Uterus (tissue), 4 donors: ENCODE measurements around the gene PSMD6. TPM values are rescaled to one million over a fixed set of nuclear protein-coding genes. Genes with fewer than 3 reads are reported as not detected.

Experiments
- DNase-seq, 2 donors: peaks; one replicate each; pipeline ENCODE4 v3.0.0-alpha.2; 2019 to 2020
- H3K27ac ChIP-seq, 2 donors: fragments of 200-600 bp; sonication (generic); 1 replicate in 1 of 2; 2 replicates in 1 of 2; pipeline ENCODE4 v1.5.1; 2016 to 2018
- H3K27me3 ChIP-seq, 2 donors: fragments of 200-600 bp; sonication (generic); one replicate each; pipeline ENCODE4 v1.5.1; 2018 to 2019; ENCODE audit warnings: control low read depth in 1 of 2
- H3K36me3 ChIP-seq, 2 donors: fragments of 200-600 bp; sonication (generic); one replicate each; pipeline ENCODE4 v1.5.1; 2019; ENCODE audit warnings: control low read depth in 1 of 2
- H3K4me1 ChIP-seq, 2 donors: fragments of 200-600 bp; sonication (generic); one replicate each; pipeline ENCODE4 v1.5.1; 2018 to 2019; ENCODE audit warnings: control low read depth in 1 of 2
- H3K4me3 ChIP-seq, 2 donors: fragments of 200-600 bp; sonication (generic); 1 replicate in 1 of 2; 2 replicates in 1 of 2; pipeline ENCODE4 v1.5.1; 2018 to 2019; ENCODE audit warnings: mild to moderate bottlenecking in 1 of 2
- H3K9me3 ChIP-seq, 2 donors: fragments of 200-600 bp; sonication (generic); one replicate each; pipeline ENCODE4 v1.5.1; 2019; ENCODE audit warnings: control low read depth in 1 of 2
- POLR2A ChIP-seq, 2 donors: fragments of 450-650 bp; IDR thresholded peaks; one replicate each; pipeline ENCODE4 v1.6.1; 2016; ENCODE audit warnings: antibody characterized with exemption in 2 of 2, mild to moderate bottlenecking in 1 of 2, moderate library complexity in 1 of 2
- intact Hi-C: fragments of 100-400 bp; cut with DNase I; formaldehyde crosslinking; loops from one replicate; pipeline ENCODE4 v1.15.1; 2023; ENCODE audit warnings: low total_unique reads
- total RNA-seq, 4 donors: library from RNA; depleted of rRNA in 3 of 4; stranded (reverse); fragments of >200 nt in 3 of 4; gene quantifications; one replicate each; pipeline versions ENCODE4 v1.1.0 to v1.2.4, GENCODE V29; 2014 to 2023
- TF ChIP-seq, protein P1 (sequence below), 4 experiments: fragments of 200-600 bp in 2 of 4; fragments of 450-650 bp in 2 of 4; sonication (generic) in 2 of 4; IDR thresholded peaks; one replicate each; pipeline ENCODE4 v1.5.1; 2016 to 2019; ENCODE audit warnings: antibody characterized with exemption in 4 of 4, mild to moderate bottlenecking in 2 of 4, moderate library complexity in 1 of 4
- donor health status: DM: yes; HTN: yes; CAD: no.

Gene PSMD6
- total RNA-seq, 4 donors from 2014 or later, result 49.2 to 72.1 (median 65.0) TPM

DNA sequence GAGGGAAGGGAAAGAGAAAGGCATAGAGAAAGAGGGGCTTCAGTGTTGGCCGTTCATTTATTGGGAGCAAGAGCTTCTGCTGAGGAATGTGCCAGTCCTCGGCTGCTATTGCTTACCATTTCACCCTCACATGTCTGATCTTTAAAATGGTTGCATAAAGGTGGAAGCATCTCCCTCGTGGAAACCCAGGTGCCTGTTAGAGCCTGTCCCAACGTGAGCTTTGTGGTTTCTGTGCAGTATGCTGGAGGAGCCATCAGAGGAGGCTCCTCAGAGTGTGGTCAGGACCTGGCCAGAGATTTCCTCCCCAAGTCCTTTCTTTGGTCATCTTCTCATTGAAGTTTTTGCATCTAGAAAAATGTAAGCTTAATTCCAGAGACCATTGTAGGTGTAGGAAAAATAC lies 34.4 kb downstream of the PSMD6 start:
- intact Hi-C loops, result no loop called here
- TF ChIP-seq, protein P1, sequence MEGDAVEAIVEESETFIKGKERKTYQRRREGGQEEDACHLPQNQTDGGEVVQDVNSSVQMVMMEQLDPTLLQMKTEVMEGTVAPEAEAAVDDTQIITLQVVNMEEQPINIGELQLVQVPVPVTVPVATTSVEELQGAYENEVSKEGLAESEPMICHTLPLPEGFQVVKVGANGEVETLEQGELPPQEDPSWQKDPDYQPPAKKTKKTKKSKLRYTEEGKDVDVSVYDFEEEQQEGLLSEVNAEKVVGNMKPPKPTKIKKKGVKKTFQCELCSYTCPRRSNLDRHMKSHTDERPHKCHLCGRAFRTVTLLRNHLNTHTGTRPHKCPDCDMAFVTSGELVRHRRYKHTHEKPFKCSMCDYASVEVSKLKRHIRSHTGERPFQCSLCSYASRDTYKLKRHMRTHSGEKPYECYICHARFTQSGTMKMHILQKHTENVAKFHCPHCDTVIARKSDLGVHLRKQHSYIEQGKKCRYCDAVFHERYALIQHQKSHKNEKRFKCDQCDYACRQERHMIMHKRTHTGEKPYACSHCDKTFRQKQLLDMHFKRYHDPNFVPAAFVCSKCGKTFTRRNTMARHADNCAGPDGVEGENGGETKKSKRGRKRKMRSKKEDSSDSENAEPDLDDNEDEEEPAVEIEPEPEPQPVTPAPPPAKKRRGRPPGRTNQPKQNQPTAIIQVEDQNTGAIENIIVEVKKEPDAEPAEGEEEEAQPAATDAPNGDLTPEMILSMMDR (IDR thresholded peaks at IDR 0.05), result no peak
- TF ChIP-seq POLR2A (IDR thresholded peaks at IDR 0.05), result no peak
- Histone ChIP-seq H3K4me3 (no peak overlapping the region), H3K9me3 (no peaks in the 10 kb centered on the region), H3K4me1 (no peaks in the 10 kb centered on the region), H3K36me3 (no peaks in the 10 kb centered on the region), H3K27ac (no peak overlapping the region), H3K27me3 (no peaks in the 10 kb centered on the region)
- no peak for DNase-seq

DNA sequence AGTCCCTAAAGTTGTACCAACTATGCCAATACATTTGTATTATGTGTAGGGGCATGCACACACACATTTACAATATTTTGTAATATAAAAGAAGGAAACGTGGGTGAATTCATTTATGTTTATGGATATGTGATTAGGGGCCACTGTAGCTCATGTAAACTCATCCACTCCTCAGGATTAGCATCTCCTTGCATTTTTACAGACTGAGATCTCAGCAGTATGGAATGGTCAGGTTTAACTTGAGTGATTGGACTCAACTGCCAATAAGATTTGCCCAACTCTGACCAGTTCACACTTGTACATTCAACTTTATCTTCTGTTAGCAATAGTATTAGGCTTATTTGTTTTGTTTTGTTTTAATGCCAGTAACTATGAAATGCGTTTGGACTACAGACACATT lies 36.5 kb downstream of the PSMD6 start:
- TF ChIP-seq, protein P1 (IDR thresholded peaks at IDR 0.05), result no peak
- TF ChIP-seq POLR2A (IDR thresholded peaks at IDR 0.05), result no peak
- intact Hi-C loops, result no loop called here
- Histone ChIP-seq H3K27ac (no peak overlapping the region), H3K27me3 (no peaks in the 10 kb centered on the region), H3K4me1 (no peaks in the 10 kb centered on the region), H3K9me3 (no peaks in the 10 kb centered on the region), H3K36me3 (no peaks in the 10 kb centered on the region), H3K4me3 (no peak overlapping the region)
- no peak for DNase-seq

DNA sequence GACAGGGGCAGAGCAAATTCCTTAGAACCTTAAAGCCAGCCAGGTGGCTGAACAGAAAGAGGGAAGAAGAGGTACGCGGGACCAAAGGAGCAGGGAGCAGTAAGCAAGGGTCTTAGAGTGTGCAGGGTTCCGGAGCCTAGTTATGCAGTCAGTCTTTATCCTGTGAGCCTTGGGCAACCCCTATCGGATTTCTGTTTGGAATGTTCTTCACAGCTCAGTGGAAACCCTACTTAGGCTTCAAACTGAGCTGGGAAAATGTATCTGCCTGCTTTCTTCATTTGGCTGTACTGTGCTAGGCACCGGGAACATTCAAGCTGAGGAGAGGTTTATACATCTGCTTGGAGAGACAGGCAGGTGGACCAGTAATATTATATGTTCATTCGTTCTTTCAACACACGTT lies 37.1 kb downstream of the PSMD6 start:
- Histone ChIP-seq H3K4me3 (no peak overlapping the region), H3K36me3 (no peaks in the 10 kb centered on the region), H3K4me1 (no peaks in the 10 kb centered on the region), H3K9me3 (no peaks in the 10 kb centered on the region), H3K27ac (no peak overlapping the region), H3K27me3 (no peaks in the 10 kb centered on the region)
- intact Hi-C loops, result no loop called here
- TF ChIP-seq, protein P1 (IDR thresholded peaks at IDR 0.05), result no peak
- DNase-seq, result no peak

DNA sequence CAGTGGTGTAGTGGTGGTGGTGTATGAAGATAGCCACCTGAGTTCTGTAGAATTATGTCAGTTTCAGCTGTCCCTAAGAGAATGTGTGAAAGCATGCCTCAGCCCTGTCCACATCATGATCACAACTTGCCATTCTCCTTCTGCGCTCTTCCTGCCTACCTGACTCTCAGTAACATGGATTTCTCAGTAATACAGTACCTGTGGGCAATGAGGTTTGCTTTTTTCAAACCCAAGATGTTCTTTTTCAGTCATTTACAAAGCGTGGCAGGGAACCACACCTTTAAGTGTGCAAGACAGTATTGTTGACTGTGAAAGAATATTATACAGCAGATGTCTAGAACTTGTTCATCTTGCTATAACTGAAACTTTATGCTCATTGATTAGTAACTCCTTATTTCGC lies 38.9 kb downstream of the PSMD6 start:
- no peak for TF ChIP-seq POLR2A (IDR thresholded peaks at IDR 0.05)
- TF ChIP-seq, protein P1 (IDR thresholded peaks at IDR 0.05), result no peak
- no peaks in the 10 kb centered on the region for H3K36me3 ChIP-seq
- H3K4me3 ChIP-seq, result no peak overlapping the region
- no peaks in the 10 kb centered on the region for H3K4me1 ChIP-seq
- intact Hi-C loops, result no loop called here
- no peak for DNase-seq
- H3K27me3 ChIP-seq, result no peaks in the 10 kb centered on the region
- no peaks in the 10 kb centered on the region for H3K9me3 ChIP-seq
- H3K27ac ChIP-seq, result no peak overlapping the region

DNA sequence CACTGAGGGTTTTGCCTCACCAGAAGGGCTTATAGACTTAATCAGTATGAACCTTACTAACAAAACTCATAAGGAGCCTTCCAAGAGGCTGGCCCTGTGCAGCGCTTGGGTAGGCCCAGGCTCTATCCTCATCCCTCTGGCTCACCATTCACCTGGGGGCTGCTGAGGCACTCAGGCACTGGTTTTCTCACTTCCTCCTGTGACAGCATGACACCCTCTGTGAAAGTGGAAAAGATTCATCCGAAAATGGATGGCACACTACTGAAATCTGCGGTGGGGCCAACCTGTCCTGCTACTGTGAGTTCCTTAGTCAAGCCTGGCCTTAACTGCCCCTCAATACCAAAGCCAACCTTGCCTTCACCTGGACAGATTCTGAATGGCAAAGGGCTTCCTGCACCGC lies 41.3 kb downstream of the PSMD6 start:
- no peak overlapping the region for H3K4me3 ChIP-seq
- H3K27me3 ChIP-seq, result no peaks in the 10 kb centered on the region
- no peak for DNase-seq
- no peaks in the 10 kb centered on the region for H3K36me3 ChIP-seq
- no peaks in the 10 kb centered on the region for H3K4me1 ChIP-seq
- no peak overlapping the region for H3K27ac ChIP-seq
- TF ChIP-seq, protein P1 (IDR thresholded peaks at IDR 0.05), result no peak
- no peak for TF ChIP-seq POLR2A (IDR thresholded peaks at IDR 0.05)
- intact Hi-C loops, result no loop called here
- H3K9me3 ChIP-seq, result no peaks in the 10 kb centered on the region
